BLaER1 treated with 17β-estradiol and CSF1 and Interleukin-3, amounts not matched to agents 10 nM and 100 nM (cell line): ENCODE results near the gene SP1.
A peak's percentile ranks its signal among the peaks of the same experiment; 100 is the strongest.
"Not testable (repeated sequence)": the region's sequence is repeated elsewhere in the genome, so short reads cannot be mapped to it uniquely, and the experiment has no call there.

Experiments
- H3K27ac ChIP-seq, 11 experiments: shearing (Covaris generic); formaldehyde crosslinking; 2 replicates each; pipeline ENCODE4 v1.8.1; 2022
- H3K27me3 ChIP-seq, 11 experiments: shearing (Covaris generic); formaldehyde crosslinking; 2 replicates each; pipeline ENCODE4 v1.8.1; 2022
- H3K36me3 ChIP-seq, 11 experiments: shearing (Covaris generic); formaldehyde crosslinking; 2 replicates each; pipeline ENCODE4 v1.8.1; 2022
- H3K4me1 ChIP-seq, 10 experiments: shearing (Covaris generic); formaldehyde crosslinking; 2 replicates each; pipeline ENCODE4 v1.8.1; 2022
- H3K4me2 ChIP-seq, 11 experiments: shearing (Covaris generic); formaldehyde crosslinking; 2 replicates each; pipeline ENCODE4 v1.8.1; 2022
- H3K4me3 ChIP-seq, 10 experiments: shearing (Covaris generic); formaldehyde crosslinking; 2 replicates each; pipeline ENCODE4 v1.8.1; 2022
- H3K9ac ChIP-seq, 11 experiments: shearing (Covaris generic); formaldehyde crosslinking; 2 replicates each; pipeline ENCODE4 v1.8.1; 2022
- H3K9me3 ChIP-seq, 11 experiments: shearing (Covaris generic); formaldehyde crosslinking; replicated peaks in 1 of 11; 2 replicates each; pipeline ENCODE4 v1.8.1; 2022
- H4K20me1 ChIP-seq, 11 experiments: shearing (Covaris generic); formaldehyde crosslinking; 2 replicates each; pipeline ENCODE4 v1.8.1; 2022
- Cebpa-rat ChIP-seq, 11 experiments: shearing (Covaris generic); IDR thresholded peaks; 2 replicates each; pipeline ENCODE4 v1.8.1; 2022

SP1 gene

GRCh38 chr12:53425515-53426150 is 45.7 kb downstream of the SP1 start:
- Histone ChIP-seq H3K4me2 (no peak overlapping the region), H4K20me1 (no peaks in the 10 kb centered on the region), H3K27me3 (peaks cover 0 to 11% (median 1%) of the 10 kb centered on the region in 11 experiments; a peak in 10 of 22 replicates), H3K9me3 (no peaks in the 10 kb centered on the region), H3K4me3 (no peak overlapping the region), H3K9ac (no peak overlapping the region), H3K36me3 (no peaks in the 10 kb centered on the region), H3K27ac (no peak overlapping the region), H3K4me1 (peaks cover 9 to 12% (median 9%) of the 10 kb centered on the region in 10 experiments; a peak in 19 of 20 replicates)
- TF ChIP-seq Cebpa-rat (IDR thresholded peaks at IDR 0.05) = no peak

DNA sequence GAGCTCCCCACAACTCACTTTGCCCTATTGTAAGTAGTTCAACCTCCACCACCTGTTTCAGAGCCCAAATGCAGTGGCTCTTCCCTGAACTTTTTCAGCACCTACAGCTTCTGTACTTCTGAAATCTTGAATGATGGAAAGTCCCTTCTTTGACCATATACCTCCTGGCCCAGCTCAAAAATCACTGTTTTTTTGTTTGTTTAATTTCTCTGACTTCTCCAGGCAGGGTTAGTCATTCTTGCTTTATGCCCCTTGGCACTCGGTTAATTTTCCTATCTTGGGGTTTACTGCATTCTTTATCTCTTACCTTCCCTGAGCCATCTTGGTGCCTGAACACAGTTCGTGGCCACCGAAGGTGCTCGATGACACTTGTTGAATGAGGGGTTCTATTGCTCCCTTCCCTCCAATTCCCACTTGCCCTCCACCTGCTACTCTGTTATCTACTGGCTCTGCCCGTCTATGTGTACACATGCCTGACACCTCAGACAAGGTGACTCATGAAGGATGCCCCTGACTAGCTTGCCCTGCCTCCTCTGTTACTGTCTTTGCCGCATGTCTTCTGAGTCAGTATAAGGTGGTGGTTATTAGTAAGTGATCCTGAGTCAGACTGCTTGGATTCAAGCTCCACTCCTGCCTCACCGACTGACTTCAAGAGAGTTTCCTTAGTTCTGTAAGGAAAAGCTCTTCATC is 48.1 kb downstream of the SP1 start:
- no peaks in the 10 kb centered on the region for H3K9me3 ChIP-seq
- no peak for TF ChIP-seq Cebpa-rat (IDR thresholded peaks at IDR 0.05)
- H4K20me1 ChIP-seq = no peaks in the 10 kb centered on the region
- no peak overlapping the region for H3K27ac ChIP-seq
- peaks cover 0 to 4% (median 0%) of the 10 kb centered on the region in 10 experiments; a peak in 2 of 20 replicates for H3K4me1 ChIP-seq
- no peaks in the 10 kb centered on the region for H3K36me3 ChIP-seq
- no peak overlapping the region for H3K4me2 ChIP-seq
- H3K27me3 ChIP-seq = peaks cover 0 to 3% (median 0%) of the 10 kb centered on the region in 11 experiments; a peak in 1 of 22 replicates
- no peak overlapping the region for H3K9ac ChIP-seq
- H3K4me3 ChIP-seq = no peak overlapping the region

- Histone ChIP-seq H3K4me2 (no peak overlapping the region), H3K36me3 (no peaks in the 10 kb centered on the region), H3K4me1 (peaks cover 0 to 7% (median 0%) of the 10 kb centered on the region in 10 experiments; a peak in 2 of 20 replicates), H3K27ac (no peak overlapping the region), H3K9me3 (no peaks in the 10 kb centered on the region), H3K9ac (no peak overlapping the region), H3K27me3 (peaks cover 0 to 3% (median 0%) of the 10 kb centered on the region in 11 experiments; a peak in 1 of 22 replicates), H4K20me1 (no peaks in the 10 kb centered on the region), H3K4me3 (no peak overlapping the region)
- no peak for TF ChIP-seq Cebpa-rat (IDR thresholded peaks at IDR 0.05)
Observed at GRCh38 chr12:53428741-53429140, 48.8 kb downstream of the SP1 start.

DNA sequence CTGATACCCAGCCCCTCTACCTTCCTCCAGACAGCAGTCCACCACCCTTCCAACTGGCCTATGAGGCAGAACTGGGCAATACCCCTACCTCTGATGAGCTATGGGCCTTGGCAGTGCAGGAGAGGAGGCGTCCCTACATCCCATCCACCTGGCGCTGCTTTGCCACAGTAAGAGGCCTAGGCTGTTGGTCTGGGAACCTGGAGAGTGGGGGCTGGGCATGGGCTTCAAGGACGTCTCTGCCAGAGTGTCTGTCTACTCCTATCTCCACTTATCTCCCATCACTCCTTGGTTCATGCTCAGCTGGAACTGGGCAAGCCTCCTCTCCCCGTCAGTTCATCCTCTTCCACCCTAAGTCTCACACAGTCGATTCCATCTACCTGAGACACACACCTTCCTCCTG is 50.1 kb downstream of the SP1 start:
- Histone ChIP-seq H3K4me2 (no peak overlapping the region), H3K27ac (no peak overlapping the region), H4K20me1 (no peaks in the 10 kb centered on the region), H3K9me3 (no peaks in the 10 kb centered on the region; a peak in 1 of 22 replicates), H3K36me3 (no peaks in the 10 kb centered on the region), H3K9ac (no peak overlapping the region), H3K4me3 (no peak overlapping the region), H3K4me1 (peaks cover 0 to 11% (median 2%) of the 10 kb centered on the region in 10 experiments; a peak in 9 of 20 replicates), H3K27me3 (no peaks in the 10 kb centered on the region)
- TF ChIP-seq Cebpa-rat (IDR thresholded peaks at IDR 0.05) = no peak

DNA sequence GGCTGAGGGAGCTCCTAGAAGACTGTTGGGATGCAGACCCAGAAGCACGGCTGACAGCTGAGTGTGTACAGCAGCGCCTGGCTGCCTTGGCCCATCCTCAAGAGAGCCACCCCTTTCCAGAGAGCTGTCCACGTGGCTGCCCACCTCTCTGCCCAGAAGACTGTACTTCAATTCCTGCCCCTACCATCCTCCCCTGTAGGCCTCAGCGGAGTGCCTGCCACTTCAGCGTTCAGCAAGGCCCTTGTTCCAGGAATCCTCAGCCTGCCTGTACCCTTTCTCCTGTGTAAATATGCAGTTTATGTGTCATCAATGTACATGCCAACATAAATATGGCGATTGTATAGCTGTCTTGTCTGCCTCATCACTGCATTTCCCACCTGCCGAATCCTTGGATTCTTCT is 51.2 kb downstream of the SP1 start:
- H3K36me3 ChIP-seq = no peaks in the 10 kb centered on the region
- no peak for TF ChIP-seq Cebpa-rat (IDR thresholded peaks at IDR 0.05)
- no peak overlapping the region for H3K27ac ChIP-seq
- peaks cover 0 to 21% (median 10%) of the 10 kb centered on the region in 10 experiments; a peak in 10 of 20 replicates for H3K4me1 ChIP-seq
- H4K20me1 ChIP-seq = no peaks in the 10 kb centered on the region
- H3K4me2 ChIP-seq = no peak overlapping the region
- H3K4me3 ChIP-seq = no peak overlapping the region
- no peak overlapping the region for H3K9ac ChIP-seq
- no peaks in the 10 kb centered on the region for H3K27me3 ChIP-seq
- H3K9me3 ChIP-seq = no peaks in the 10 kb centered on the region; a peak in 1 of 22 replicates

GRCh38 chr12:53435326-53435725 is 55.4 kb downstream of the SP1 start:
- not testable (repeated sequence) for H3K9ac ChIP-seq, H3K36me3 ChIP-seq, H3K9me3 ChIP-seq, H3K4me3 ChIP-seq, H4K20me1 ChIP-seq, H3K27me3 ChIP-seq
- Histone ChIP-seq H3K4me1 (peaks cover under 1 to 27% (median 13%) of the 10 kb centered on the region in 10 experiments; a peak in 14 of 20 replicates), H3K4me2 (peak overlapping the region in 9 of 11 experiments; percentile 5 to 59 (median 44); a peak in 11 of 22 replicates), H3K27ac (peak overlapping the region in 7 of 11 experiments; percentile 2 to 51 (median 37); a peak in 7 of 22 replicates)
- TF ChIP-seq Cebpa-rat (IDR thresholded peaks at IDR 0.05) = peak in 5 of 11 experiments; percentile 23 to 78 (median 53); a peak in 3 of 22 replicates

GRCh38 chr12:53439582-53439981 is 59.6 kb downstream of the SP1 start:
- H3K4me3 ChIP-seq, H3K9ac ChIP-seq, H3K27ac ChIP-seq, H3K27me3 ChIP-seq, H3K4me2 ChIP-seq, H3K9me3 ChIP-seq: not testable (repeated sequence)
- peaks cover 0 to 23% (median 17%) of the 10 kb centered on the region in 11 experiments; a peak in 18 of 22 replicates for H4K20me1 ChIP-seq
- H3K36me3 ChIP-seq = peaks cover 9 to 20% (median 14%) of the 10 kb centered on the region in 11 experiments
- peaks cover 32 to 55% (median 45%) of the 10 kb centered on the region in 10 experiments for H3K4me1 ChIP-seq

DNA sequence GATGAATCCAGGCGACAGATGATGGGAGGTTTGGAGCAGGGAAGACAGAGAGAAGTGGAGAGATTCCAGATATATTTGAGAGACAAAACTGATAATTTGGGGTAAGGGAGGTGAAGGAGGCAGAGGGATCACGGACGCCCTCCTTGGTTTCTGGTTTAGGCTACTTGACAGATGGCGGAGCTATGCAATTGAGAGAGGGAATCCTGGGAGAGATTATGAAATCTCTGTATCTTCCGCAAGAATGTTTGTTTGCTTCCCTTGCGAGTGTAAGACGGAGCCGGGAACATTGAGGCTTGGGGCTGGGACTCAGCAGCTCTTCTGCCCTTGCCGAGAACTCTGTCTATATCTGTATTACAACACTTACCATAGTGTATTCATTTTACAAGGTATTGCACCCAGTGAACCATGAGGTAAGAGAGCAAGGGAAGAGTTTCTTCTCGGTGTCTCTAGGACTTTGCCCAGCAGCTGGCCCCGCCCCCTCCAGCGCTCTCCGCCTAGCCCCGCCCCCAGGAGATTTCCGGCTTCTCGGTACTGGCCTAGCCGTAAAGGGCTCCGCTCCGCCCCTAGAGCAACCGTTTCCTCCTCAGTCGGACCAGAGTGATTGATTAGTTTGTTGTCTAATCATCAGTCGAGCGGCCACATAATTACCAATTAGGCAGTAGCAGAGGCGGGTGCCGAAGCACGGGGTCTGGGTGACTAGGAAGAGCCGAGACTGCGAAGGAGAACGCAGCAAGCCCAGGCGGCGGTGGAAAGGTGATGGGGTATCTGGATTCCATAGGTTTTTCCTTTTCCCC is 61.3 kb downstream of the SP1 start, which contains the start of gene PRR13:
TSS of gene PRR13 (plus strand) at position 695 of the 794 bp plus-strand sequence. CDS start 981 bp downstream, outside the sequence.
- H3K4me3 ChIP-seq = peak within 1 kb of the TSS; percentile 72 to 95 (median 88)
- H3K4me2 ChIP-seq = peak within 1 kb of the TSS; percentile 86 to 99 (median 96)
- H3K9ac ChIP-seq = peak within 1 kb of the TSS; percentile 88 to 96 (median 92)
- peaks cover 40 to 54% (median 49%) of the 10 kb centered on the region in 10 experiments for H3K4me1 ChIP-seq
- peaks cover 24 to 36% (median 29%) of the 10 kb centered on the region in 11 experiments for H3K36me3 ChIP-seq
- peak; percentile 34 to 97 (median 90); a peak in 19 of 22 replicates for TF ChIP-seq Cebpa-rat (IDR thresholded peaks at IDR 0.05)
- H3K27me3 ChIP-seq = no peaks in the 10 kb centered on the region
- H4K20me1 ChIP-seq = peaks cover 10 to 39% (median 33%) of the 10 kb centered on the region in 11 experiments; a peak in 19 of 22 replicates
- H3K9me3 ChIP-seq = no peaks in the 10 kb centered on the region
- peak within 1 kb of the TSS; percentile 79 to 96 (median 94) for H3K27ac ChIP-seq
